ENCODE measurements around the gene PRMT7. TPM values are rescaled to one million over a fixed set of nuclear protein-coding genes. Genes with fewer than 3 reads are reported as not detected.

PRMT7 gene
- polyA plus RNA-seq, 1 donor from 2014 or later: 203 TPM

DNA sequence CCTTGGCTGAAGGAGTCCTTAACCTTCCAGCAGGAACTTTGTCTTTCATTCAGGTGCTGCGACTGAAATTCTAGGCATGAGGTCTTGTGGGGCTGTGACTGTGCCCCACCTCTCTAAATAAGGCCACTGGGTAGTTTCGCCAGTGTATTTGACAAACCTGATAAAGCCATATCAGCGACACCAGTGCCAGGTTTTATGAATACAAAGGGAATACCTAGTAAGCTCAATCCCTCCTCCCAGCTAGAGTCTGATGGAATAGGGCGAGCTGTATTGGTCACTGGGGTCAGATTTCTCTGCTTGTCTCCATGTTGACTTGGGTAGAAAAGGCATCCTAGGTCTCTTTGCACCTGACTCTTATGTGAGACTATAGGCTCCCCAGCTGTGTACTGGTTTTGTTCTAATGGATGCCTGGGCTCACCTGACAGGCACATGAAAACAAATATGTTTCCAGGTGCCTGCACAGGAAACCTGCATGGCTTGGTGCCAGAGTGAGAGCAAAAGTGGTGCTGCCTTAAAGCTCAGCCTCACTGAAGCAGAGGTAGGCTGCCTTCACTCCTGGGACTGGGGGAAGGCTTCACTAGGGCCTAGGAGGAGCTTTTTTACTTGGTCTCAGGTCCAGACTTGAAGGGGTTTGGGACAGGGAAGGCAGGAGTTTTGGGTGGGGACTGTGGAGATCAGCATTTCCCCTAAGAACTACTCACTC, 38.2 kb upstream of the PRMT7 start:
- Histone ChIP-seq H3K27me3 (ENCODE audit: insufficient read depth, low read depth, low read length) (no peaks in the 10 kb centered on the region), H3K79me2 (replicated peaks; ENCODE audit: insufficient read depth, low read length) (no peaks in the 10 kb centered on the region), H3K9me3 (ENCODE audit: low read length) (no peaks in the 10 kb centered on the region), H4K20me1 (ENCODE audit: insufficient read depth) (no peaks in the 10 kb centered on the region), H3F3A (ENCODE audit: insufficient read depth, low read length, poor library complexity, severe bottlenecking) (no peaks in the 10 kb centered on the region), H3K4me2 (ENCODE audit: low read length) (no peak overlapping the region), H3K4me3 (ENCODE audit: low read length) (no peak overlapping the region), H2AFZ (ENCODE audit: low read depth, low read length) (no peak overlapping the region), H3K27ac (ENCODE audit: low read length) (no peak overlapping the region), H3K9ac (ENCODE audit: low read length) (no peak overlapping the region), H3K9me2 (ENCODE audit: insufficient read depth, low read length) (no peaks in the 10 kb centered on the region), H3K36me3 (ENCODE audit: insufficient read depth, low read length) (no peaks in the 10 kb centered on the region)
- no peak for TF ChIP-seq POLR2AphosphoS5 (IDR thresholded peaks at IDR 0.05)
- no peak for TF ChIP-seq CTCF (IDR thresholded peaks at IDR 0.05; ENCODE audit: poor library complexity, severe bottlenecking)
- TF ChIP-seq EP300 (conservative IDR thresholded peaks at IDR 0.05; ENCODE audit: poor library complexity, severe bottlenecking): no peak

DNA sequence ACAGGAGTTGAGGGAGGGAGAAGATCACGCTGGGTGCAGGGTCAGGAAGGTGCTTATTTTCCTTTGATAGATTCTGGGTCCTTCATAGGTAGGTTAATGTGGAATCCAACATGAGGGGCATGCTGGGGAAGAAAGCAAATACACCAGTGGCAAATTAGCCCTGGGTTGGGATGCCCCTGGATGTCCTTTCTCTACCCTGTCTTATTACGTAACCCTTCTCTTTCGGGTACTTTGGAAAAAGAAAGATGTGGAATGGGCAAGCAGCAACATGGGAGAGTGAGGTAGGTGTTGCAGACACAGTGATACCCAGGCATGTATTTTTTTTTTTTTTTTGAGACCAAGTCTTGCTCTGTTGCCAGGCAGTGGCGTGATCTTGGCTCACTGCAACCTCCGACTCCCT, 37.4 kb upstream of the PRMT7 start:
- no peaks in the 10 kb centered on the region for H4K20me1 ChIP-seq (ENCODE audit: insufficient read depth)
- H3K79me2 ChIP-seq (replicated peaks; ENCODE audit: insufficient read depth, low read length): no peaks in the 10 kb centered on the region
- no peak overlapping the region for H3K4me3 ChIP-seq (ENCODE audit: low read length)
- no peak overlapping the region for H3K9ac ChIP-seq (ENCODE audit: low read length)
- H3F3A ChIP-seq (ENCODE audit: insufficient read depth, low read length, poor library complexity, severe bottlenecking): no peaks in the 10 kb centered on the region
- no peaks in the 10 kb centered on the region for H3K9me2 ChIP-seq (ENCODE audit: insufficient read depth, low read length)
- H2AFZ ChIP-seq (ENCODE audit: low read depth, low read length): no peak overlapping the region
- no peaks in the 10 kb centered on the region for H3K27me3 ChIP-seq (ENCODE audit: insufficient read depth, low read depth, low read length)
- no peak for TF ChIP-seq POLR2AphosphoS5 (IDR thresholded peaks at IDR 0.05)
- no peak for TF ChIP-seq RAD21 (conservative IDR thresholded peaks at IDR 0.05)
- TF ChIP-seq CTCF (IDR thresholded peaks at IDR 0.05; ENCODE audit: poor library complexity, severe bottlenecking): no peak
- TF ChIP-seq, protein P1, sequence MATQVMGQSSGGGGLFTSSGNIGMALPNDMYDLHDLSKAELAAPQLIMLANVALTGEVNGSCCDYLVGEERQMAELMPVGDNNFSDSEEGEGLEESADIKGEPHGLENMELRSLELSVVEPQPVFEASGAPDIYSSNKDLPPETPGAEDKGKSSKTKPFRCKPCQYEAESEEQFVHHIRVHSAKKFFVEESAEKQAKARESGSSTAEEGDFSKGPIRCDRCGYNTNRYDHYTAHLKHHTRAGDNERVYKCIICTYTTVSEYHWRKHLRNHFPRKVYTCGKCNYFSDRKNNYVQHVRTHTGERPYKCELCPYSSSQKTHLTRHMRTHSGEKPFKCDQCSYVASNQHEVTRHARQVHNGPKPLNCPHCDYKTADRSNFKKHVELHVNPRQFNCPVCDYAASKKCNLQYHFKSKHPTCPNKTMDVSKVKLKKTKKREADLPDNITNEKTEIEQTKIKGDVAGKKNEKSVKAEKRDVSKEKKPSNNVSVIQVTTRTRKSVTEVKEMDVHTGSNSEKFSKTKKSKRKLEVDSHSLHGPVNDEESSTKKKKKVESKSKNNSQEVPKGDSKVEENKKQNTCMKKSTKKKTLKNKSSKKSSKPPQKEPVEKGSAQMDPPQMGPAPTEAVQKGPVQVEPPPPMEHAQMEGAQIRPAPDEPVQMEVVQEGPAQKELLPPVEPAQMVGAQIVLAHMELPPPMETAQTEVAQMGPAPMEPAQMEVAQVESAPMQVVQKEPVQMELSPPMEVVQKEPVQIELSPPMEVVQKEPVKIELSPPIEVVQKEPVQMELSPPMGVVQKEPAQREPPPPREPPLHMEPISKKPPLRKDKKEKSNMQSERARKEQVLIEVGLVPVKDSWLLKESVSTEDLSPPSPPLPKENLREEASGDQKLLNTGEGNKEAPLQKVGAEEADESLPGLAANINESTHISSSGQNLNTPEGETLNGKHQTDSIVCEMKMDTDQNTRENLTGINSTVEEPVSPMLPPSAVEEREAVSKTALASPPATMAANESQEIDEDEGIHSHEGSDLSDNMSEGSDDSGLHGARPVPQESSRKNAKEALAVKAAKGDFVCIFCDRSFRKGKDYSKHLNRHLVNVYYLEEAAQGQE (IDR thresholded peaks at IDR 0.05; ENCODE audit: borderline replicate concordance): no peak
- no peak for TF ChIP-seq MXI1 (conservative IDR thresholded peaks at IDR 0.05; ENCODE audit: poor library complexity, severe bottlenecking)
- no peak for TF ChIP-seq TAF1 (IDR thresholded peaks at IDR 0.05; ENCODE audit: low read depth)
- TF ChIP-seq EZH2 (IDR thresholded peaks at IDR 0.05; ENCODE audit: borderline replicate concordance, insufficient read depth, low read length, poor library complexity, severe bottlenecking): no peak
- TF ChIP-seq SMC3 (conservative IDR thresholded peaks at IDR 0.05; ENCODE audit: poor library complexity): no peak
- TF ChIP-seq EP300 (conservative IDR thresholded peaks at IDR 0.05; ENCODE audit: poor library complexity, severe bottlenecking): no peak
- no peaks in the 10 kb centered on the region for H3K36me3 ChIP-seq (ENCODE audit: insufficient read depth, low read length)
- no peak overlapping the region for H3K27ac ChIP-seq (ENCODE audit: low read length)
- no peaks in the 10 kb centered on the region for H3K9me3 ChIP-seq (ENCODE audit: low read length)
- no peak overlapping the region for H3K4me2 ChIP-seq (ENCODE audit: low read length)
